ENCODE results near the gene CLN6. TPM values are rescaled to one million over a fixed set of nuclear protein-coding genes. Genes with fewer than 3 reads are reported as not detected.

Gene CLN6
- total and polyA plus RNA-seq, 2 of the 4 experiments (the other 2 are of a cell fraction), result 6.5 to 31.9 TPM

DNA sequence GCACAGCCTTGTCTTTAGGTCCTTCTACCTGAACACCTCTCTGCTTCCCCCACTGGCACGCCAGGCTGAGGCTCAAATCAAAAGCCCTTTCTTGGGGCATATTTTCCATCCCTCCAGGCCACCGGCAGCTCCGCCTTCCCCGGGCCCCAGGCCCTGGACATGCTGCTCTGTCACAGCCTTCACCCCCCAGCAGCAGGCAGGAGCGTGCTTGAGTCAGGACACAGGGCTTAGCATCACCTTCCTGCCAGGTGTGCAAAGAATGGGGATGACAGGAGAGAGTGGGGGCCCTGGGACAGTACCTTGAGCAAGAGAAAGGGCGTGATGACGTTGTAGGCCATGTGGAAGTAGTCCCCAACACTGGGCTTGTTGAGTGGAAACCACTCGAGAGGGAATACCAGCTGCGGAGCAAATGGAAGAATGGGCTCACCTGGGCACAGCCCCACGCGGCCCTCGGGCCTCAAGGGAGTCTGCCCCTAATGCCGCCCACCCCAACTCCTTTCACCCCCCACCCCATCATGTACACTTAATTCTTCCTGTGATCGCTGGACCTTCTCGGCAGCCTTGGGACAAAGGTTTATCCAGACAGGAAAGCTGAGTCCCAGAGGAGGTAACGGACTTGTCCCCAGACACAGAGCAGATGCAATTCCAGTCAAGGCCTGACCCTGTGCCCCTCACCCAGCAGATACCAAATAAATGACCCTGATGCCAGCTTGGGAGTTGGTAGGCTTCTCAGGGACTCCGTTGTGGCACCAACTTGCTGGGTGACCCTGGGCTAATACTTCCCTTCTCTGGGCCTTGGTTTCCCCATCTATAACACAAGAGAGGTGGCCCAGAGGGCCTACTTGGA, 15.3 kb downstream of the CLN6 start:
- no peak overlapping the region for H3K14ac ChIP-seq (replicated peaks; ENCODE audit: low read depth, low read length)
- H2BK5ac ChIP-seq (ENCODE audit: low read depth, low read length, poor library complexity, severe bottlenecking), result no peak overlapping the region
- H2AFZ ChIP-seq (replicated peaks; ENCODE audit: low read length, poor library complexity), result no peak overlapping the region
- 96% methylated on average over 7 of the region's 17 CpGs; no CpG with 5 or more reads in 1 of the 2 experiments for WGBS, 2 experiments (ENCODE audit: extremely low coverage in 2 of 2, insufficient read length in 1 of 2)
- no peak overlapping the region for H3K18ac ChIP-seq (ENCODE audit: low read depth, low read length)
- no peak overlapping the region for H3K4me2 ChIP-seq (ENCODE audit: low read depth, low read length)
- no peak overlapping the region for H2BK15ac ChIP-seq (ENCODE audit: low read depth, low read length)
- DNase-seq (no peak), ATAC-seq (ENCODE audit: low read depth) (no peak)
- no peak overlapping the region for H2BK120ac ChIP-seq (ENCODE audit: low read depth, low read length)
- no peak overlapping the region for H3K4ac ChIP-seq (ENCODE audit: low read depth, low read length)
- no peaks in the 10 kb centered on the region for H3K27me3 ChIP-seq (ENCODE audit: control insufficient read depth, insufficient read depth, low read length)
- intact Hi-C loops (cut with micrococcal nuclease), result no loop called here
- dilution Hi-C loops (cut with HindIII; ENCODE audit: low sequenced_read_pairs, unreplicated experiment), result no loop called here
- H2AK5ac ChIP-seq (ENCODE audit: low read depth, low read length), result no peak overlapping the region
- no peak overlapping the region for H4K91ac ChIP-seq (ENCODE audit: insufficient read depth, low read depth, low read length)
- no peak overlapping the region for H3K23ac ChIP-seq (ENCODE audit: low read depth, low read length)
- H3K9me3 ChIP-seq (ENCODE audit: control insufficient read depth, insufficient read depth, low read length), result no peaks in the 10 kb centered on the region
- H3K79me1 ChIP-seq (ENCODE audit: low read depth in 1 of 2, low read length in 2 of 2), result peaks cover 25 to 65% of the 10 kb centered on the region in 2 experiments
- H4K5ac ChIP-seq (ENCODE audit: low read depth, low read length), result no peak overlapping the region
- no TSS peak for BruUV-seq (replicated peaks)
- no peak overlapping the region for H4K8ac ChIP-seq (ENCODE audit: low read depth in 2 of 2, low read length in 2 of 2)
- H3K4me1 ChIP-seq (ENCODE audit: control insufficient read depth, insufficient read depth, low read length), result peaks cover 3% of the 10 kb centered on the region; the same call in 1 of the 2 replicates
- H2AK9ac ChIP-seq (replicated peaks; ENCODE audit: low read depth, low read length, poor library complexity), result no peak overlapping the region
- ChIA-PET CTCF (no interaction called here), POLR2A (ENCODE audit: unreplicated experiment) (no interaction called here)
- H3K27ac ChIP-seq (ENCODE audit: insufficient read depth, low read length), result no peak overlapping the region
- H3K9me1 ChIP-seq (ENCODE audit: insufficient read depth, low read length), result peaks cover 9% of the 10 kb centered on the region; the same call in 1 of the 2 replicates
- in situ Hi-C loops (cut with MboI; ENCODE audit: low sequenced_read_pairs), result no loop called here
- no peak overlapping the region for H2BK20ac ChIP-seq (ENCODE audit: low read depth, low read length)
- no peak overlapping the region for H3K9ac ChIP-seq (ENCODE audit: low read depth, low read length)
- H3K36me3 ChIP-seq (ENCODE audit: control insufficient read depth, insufficient read depth, low read length), result no peaks in the 10 kb centered on the region; the same call in 1 of the 2 replicates
- no peak overlapping the region for H3K56ac ChIP-seq (ENCODE audit: extremely low read depth, insufficient read depth, low read length)
- peaks cover 15% of the 10 kb centered on the region; the same call in 1 of the 2 replicates for H4K20me1 ChIP-seq (ENCODE audit: insufficient read depth, low read length)
- no peak overlapping the region for H3K4me3 ChIP-seq (ENCODE audit: insufficient read depth, low read depth, low read length)
- TF ChIP-seq, protein P1, sequence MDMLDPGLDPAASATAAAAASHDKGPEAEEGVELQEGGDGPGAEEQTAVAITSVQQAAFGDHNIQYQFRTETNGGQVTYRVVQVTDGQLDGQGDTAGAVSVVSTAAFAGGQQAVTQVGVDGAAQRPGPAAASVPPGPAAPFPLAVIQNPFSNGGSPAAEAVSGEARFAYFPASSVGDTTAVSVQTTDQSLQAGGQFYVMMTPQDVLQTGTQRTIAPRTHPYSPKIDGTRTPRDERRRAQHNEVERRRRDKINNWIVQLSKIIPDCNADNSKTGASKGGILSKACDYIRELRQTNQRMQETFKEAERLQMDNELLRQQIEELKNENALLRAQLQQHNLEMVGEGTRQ (IDR thresholded peaks at IDR 0.05; ENCODE audit: low read depth, low read length), result no peak
- no peak for TF ChIP-seq BHLHE40 (IDR thresholded peaks at IDR 0.05; ENCODE audit: low read depth, low read length)
- TF ChIP-seq RAD21 (IDR thresholded peaks at IDR 0.05; ENCODE audit: low read length), result no peak
- TF ChIP-seq, protein P2, sequence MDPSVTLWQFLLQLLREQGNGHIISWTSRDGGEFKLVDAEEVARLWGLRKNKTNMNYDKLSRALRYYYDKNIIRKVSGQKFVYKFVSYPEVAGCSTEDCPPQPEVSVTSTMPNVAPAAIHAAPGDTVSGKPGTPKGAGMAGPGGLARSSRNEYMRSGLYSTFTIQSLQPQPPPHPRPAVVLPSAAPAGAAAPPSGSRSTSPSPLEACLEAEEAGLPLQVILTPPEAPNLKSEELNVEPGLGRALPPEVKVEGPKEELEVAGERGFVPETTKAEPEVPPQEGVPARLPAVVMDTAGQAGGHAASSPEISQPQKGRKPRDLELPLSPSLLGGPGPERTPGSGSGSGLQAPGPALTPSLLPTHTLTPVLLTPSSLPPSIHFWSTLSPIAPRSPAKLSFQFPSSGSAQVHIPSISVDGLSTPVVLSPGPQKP (IDR thresholded peaks at IDR 0.05; ENCODE audit: borderline replicate concordance, low read depth, low read length), result no peak
- TF ChIP-seq NFE2L2 (IDR thresholded peaks at IDR 0.05; ENCODE audit: low read depth, low read length), result no peak
- TF ChIP-seq RCOR1 (IDR thresholded peaks at IDR 0.05; ENCODE audit: insufficient replicate concordance, low read length), result no peak
- TF ChIP-seq MAFK (IDR thresholded peaks at IDR 0.05; ENCODE audit: low read depth, low read length), result no peak
- TF ChIP-seq SMC3 (IDR thresholded peaks at IDR 0.05; ENCODE audit: low read depth, low read length), result no peak
- no peak for TF ChIP-seq MAZ (IDR thresholded peaks at IDR 0.05; ENCODE audit: borderline replicate concordance, low read depth, low read length)
- no peak for TF ChIP-seq POLR2A (IDR thresholded peaks at IDR 0.05; ENCODE audit: low read depth, low read length)
- TF ChIP-seq CEBPB (IDR thresholded peaks at IDR 0.05; ENCODE audit: low read depth, low read length), result no peak
- no peak for TF ChIP-seq FOS (IDR thresholded peaks at IDR 0.05; ENCODE audit: low read depth, low read length)
- no peak for TF ChIP-seq CHD1 (IDR thresholded peaks at IDR 0.05; ENCODE audit: low read depth, low read length)
- TF ChIP-seq MXI1 (IDR thresholded peaks at IDR 0.05; ENCODE audit: borderline replicate concordance, low read depth, low read length), result no peak
- TF ChIP-seq, protein P3, sequence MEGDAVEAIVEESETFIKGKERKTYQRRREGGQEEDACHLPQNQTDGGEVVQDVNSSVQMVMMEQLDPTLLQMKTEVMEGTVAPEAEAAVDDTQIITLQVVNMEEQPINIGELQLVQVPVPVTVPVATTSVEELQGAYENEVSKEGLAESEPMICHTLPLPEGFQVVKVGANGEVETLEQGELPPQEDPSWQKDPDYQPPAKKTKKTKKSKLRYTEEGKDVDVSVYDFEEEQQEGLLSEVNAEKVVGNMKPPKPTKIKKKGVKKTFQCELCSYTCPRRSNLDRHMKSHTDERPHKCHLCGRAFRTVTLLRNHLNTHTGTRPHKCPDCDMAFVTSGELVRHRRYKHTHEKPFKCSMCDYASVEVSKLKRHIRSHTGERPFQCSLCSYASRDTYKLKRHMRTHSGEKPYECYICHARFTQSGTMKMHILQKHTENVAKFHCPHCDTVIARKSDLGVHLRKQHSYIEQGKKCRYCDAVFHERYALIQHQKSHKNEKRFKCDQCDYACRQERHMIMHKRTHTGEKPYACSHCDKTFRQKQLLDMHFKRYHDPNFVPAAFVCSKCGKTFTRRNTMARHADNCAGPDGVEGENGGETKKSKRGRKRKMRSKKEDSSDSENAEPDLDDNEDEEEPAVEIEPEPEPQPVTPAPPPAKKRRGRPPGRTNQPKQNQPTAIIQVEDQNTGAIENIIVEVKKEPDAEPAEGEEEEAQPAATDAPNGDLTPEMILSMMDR (conservative IDR thresholded peaks at IDR 0.05; ENCODE audit: low read depth, low read length), result no peak
